Stimulated activated naive CD8-positive, alpha-beta T cell treated with anti-CD3 and anti-CD28 coated beads, Interleukin-15, Interleukin-2, amounts not matched to agents 100 U/mL and 50 U/mL, for 24 hours (primary cell): Measurements from ENCODE around the gene PRUNE2.
A peak's percentile ranks its signal among the peaks of the same experiment; 100 is the strongest.
"Not testable (repeated sequence)": the region's sequence is repeated elsewhere in the genome, so short reads cannot be mapped to it uniquely, and the experiment has no call there.

ENCODE experiments used
- ATAC-seq: fragments of 150-1000 bp; cut with Tn5 transposase; one replicate; pipeline ENCODE4 v1.10.0; 2021
- DNase-seq: peaks from one replicate; pipeline ENCODE4 v3.0.0; 2021

Gene PRUNE2

DNA sequence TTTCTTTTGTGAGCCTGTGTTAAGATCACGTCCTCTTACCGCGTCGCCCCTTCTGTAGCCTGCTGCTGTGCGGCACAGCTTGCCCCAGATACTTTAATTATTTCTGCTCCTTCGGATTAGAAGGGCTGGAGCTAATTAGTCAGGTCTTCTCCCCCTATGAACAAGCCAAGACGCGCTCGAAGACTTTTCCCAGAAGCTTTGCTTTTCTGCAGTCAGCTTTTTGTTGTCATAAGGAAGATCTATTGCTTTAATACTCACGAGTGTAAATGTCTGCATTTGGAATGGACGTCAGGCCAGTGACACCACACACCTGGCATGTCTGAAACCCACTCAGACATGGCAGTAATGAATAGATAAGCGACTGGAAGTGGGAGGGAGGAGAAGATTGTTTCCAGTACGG is 37.0 kb downstream of the PRUNE2 start:
- no peak for ATAC-seq
- DNase-seq: no peak

- DNase-seq (no peak), ATAC-seq (no peak)
Observed at GRCh38 chr9:76866689-76867088, 39.2 kb downstream of the PRUNE2 start.

DNA sequence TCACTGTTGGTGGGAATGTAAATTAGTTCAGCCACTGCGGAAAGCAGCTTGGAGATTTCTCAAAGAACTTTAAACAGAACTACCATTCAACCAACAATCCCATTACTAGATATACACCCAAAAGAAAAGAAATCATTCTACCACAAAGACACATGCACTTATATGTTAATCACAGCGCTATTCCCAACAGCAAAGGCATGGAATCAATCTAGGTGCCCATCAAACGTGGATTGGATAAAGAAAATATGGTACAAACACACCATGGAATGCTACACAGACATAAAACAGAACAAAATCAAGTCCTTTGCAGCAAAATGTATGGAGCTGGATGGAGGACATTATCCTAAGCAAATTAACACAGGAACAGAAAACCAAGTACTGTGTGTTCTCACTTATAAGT is 42.1 kb downstream of the PRUNE2 start:
- ATAC-seq: no peak
- no peak for DNase-seq

DNA sequence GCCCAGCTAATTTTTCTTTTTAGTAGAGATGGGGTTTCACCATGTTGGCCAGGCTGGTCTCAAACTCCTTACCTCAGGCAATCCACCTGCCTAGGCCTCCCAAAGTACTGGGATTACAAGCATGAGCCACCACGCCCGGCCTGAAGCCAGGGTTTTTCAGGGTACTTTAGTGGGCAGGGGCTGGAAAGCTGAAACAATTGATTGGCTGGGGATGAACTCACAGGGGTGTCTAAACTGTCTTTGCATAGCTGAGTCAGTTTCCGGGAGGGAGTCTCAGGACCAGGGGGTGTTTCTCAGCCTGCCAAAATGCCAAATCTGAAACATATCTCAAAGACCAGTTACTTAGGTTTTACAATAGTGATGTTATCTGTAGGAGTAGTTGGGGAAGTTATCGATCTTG is 46.1 kb downstream of the PRUNE2 start:
- DNase-seq: no peak
- no peak for ATAC-seq

DNA sequence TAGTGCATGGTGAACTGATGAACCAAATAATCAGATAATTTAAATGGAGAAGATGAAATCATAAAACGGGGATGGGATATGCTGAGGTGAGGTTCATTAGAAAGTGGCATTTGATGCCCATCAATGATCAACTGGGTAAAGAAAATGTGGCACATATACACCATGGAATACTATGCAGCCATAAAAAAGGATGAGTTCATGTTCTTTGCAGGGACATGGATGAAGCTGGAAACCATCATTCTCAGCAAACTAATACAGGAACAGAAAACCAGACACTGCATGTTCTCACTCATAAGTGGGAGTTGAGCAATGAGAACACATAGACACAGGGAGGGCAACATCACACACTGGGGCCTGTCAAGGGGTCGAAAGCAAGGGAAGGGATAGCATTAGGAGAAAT is 47.7 kb downstream of the PRUNE2 start:
- DNase-seq, ATAC-seq: not testable (repeated sequence)

DNA sequence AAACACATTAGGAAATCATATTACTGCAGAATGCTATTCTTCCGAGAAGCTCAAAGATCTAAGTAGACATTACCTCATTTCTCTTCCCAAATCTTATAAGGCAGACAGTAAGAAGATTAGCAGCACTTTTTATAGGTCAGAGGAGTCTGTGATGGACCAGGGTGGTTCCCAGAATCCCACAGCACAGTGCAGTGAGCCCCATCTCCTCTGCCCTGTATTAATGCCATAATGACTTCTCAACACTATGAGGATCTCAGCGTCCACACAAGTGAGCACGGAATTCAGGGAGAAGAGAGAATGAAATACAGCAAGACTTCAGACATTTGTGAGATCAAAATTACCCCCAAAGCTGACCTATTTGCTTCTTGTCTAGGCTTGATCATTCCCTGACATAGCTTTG is 49.9 kb downstream of the PRUNE2 start:
- DNase-seq (no peak), ATAC-seq (no peak)

DNA sequence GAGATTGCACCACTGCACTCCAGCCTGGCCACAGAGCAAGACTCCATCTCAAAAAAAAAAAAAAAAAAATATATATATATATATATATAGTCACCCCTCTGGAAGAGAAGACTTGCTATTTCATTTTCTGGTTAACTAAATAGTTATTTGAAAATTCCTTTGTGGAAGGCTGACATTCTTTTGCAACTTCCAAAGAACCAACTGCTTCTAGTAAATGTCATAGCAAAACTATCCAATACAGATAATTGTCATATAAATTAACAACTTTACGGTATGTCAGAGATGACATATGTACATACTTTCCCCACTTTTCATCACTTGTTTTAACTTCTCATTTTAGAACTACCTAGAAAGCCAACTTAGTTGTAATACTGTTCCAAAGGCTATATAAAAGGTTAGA is 50.9 kb downstream of the PRUNE2 start:
- DNase-seq (no peak), ATAC-seq (no peak)

DNA sequence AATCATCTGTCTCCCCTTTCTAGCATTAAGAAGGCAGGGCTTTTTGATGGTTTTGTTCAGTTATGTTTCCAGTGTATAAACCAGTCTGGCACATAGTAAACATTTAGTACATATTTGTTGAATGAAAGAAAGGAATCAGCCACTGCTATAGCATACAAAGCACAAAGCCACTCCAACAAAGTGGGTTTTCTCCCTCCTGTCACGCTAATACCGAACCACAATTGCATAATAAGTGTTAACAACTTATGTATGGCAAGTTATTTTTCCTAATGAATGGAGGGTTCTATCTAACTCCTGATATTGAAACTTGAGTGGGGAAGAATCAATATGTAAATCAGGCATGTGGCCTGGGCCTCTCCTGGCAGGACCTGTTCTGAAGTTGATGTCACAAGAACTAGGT is 53.9 kb downstream of the PRUNE2 start:
- no peak for ATAC-seq
- DNase-seq: no peak

DNA sequence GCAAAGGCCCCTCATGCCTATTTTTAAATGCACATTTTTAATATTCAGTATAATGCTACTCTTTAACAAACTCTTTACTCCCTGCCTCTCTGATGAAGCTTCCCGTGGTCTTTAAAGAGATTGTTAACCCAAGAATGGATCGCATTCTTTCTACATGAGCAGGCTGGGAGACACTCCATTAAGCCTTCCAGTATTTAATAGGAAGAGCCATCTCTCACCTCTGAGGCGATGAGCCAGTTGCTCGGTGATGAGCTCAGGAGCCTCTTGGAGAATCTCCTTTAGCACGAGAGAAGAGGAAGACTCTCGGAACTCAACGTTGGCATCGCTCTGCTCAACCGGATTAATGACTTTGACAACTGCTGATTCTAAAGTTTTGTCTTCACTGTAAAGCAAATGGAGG is 59.6 kb downstream of the PRUNE2 start:
- no peak for ATAC-seq
- DNase-seq: no peak

DNA sequence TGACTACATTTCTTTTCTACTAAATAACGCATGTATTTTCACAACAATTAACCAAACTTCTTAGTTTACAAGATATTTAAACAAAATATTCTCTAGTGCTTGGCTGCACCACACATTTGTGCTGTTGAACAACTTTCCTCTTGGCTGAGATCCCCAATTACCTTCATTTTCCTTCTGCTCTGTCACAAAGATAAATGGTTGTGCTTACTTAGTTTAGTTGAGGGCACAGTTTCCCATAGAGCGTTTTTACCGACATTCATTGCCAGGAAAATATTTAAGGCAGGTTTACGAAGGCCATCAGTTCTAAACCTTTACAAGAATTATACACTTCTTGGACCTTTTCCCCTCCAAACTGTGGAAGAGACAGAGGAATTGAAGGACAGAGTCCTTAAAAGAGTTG is 60.7 kb downstream of the PRUNE2 start:
- no peak for ATAC-seq

GRCh38 chr9:76835571-76836283 is 70.2 kb downstream of the PRUNE2 start:
- DNase-seq: no peak
- ATAC-seq: no peak

More for the DNA sequence above, 60.7 kb downstream of the PRUNE2 start:
- DNase-seq: no peak

GRCh38 chr9:76828447-76828846 is 77.5 kb downstream of the PRUNE2 start:
- DNase-seq (no peak), ATAC-seq (no peak)

DNA sequence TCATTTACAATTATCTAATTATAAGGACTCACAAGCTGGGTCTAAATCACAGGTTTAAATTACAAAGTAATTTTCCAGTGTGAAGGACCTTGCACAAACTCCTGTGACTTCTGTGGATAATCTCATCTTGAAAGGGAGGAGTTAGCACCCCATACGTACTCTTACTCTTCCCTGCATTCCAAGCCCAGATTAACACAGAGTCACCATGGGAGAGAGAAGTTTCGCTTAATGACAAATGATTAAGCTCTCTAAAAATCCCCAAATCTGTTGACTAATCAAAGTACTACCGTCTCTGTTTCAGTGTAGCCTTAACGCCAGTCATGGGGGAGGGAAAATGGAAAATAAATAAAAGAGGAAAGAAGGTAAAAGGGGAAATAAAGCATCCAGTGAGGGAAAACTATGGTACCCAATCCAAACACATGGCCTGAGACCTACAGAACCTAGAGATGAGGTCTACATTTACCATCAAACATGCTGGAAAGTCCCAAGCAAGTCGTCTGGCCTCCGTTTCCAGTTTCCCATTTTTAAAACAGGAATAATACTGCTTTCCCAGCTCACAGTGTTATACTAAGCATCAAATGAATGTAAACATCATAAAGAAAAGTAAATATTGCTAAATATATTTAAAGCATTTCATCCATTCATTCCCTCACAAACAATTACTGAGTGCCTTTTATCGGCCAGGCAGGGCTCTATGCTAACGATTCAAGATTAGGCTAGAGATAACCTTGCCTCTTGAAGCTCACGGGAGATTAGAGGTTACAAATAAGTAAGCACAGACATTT is 78.4 kb downstream of the PRUNE2 start:
- DNase-seq (no peak), ATAC-seq (no peak)

GRCh38 chr9:76820431-76820830 is 85.5 kb downstream of the PRUNE2 start:
- DNase-seq: no peak
- no peak for ATAC-seq

DNA sequence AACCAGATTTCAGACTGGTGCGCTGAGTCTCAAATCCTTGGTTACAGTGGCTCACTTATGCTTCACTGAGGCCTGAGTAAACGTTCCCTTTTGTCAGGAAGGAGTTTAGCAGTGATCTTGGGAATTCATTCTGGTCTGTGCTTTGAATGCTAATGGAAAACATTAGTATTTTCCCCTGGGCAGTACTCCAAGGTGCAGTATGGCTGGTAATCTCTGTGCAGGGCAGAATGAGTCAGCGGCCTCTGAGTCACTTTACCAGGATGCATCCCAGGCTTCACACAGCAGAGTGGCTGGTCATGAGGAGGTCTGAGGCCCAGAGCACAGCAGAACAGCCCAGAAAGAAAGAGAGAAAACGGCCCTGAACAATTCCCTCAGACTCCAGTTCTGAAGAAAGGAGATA is 87.6 kb downstream of the PRUNE2 start:
- no peak for DNase-seq
- no peak for ATAC-seq

DNA sequence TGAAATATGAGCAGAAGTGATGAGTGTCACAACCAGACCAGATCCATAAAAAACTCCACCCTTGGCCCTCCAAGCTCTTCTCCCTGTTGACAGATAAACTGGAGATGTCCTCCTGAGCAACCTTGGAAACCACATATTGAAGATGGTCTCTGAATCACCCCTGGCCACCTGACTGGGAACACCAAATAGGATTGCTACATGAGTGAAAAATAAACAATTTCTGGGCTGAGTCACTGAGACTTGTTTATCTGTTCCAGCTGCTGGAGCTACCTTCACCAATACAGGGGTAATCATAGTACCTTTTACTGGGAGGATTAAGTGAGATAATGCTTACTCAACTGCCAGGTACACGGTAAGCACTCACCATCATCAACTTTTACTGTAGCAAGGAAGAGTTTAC is 88.4 kb downstream of the PRUNE2 start:
- ATAC-seq (no peak), DNase-seq (no peak)

DNA sequence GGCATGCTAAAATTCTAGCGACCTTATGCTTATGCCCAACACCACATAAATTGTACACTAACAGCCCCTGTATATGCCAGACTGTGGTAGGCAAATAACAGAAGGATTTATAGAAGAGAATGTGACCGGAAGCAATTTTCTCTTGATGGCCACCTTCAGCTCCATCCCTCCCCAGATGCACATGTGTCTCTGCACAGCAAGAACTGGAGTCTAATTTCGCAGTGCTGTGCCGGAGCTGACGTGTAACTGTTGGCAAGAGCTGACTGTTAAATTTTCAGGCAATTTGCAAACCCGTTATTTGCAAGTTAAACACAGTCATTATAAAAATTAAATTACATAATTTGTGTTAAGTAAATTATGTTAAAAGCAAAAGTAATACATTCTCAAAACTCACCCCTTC is 93.3 kb downstream of the PRUNE2 start:
- DNase-seq (no peak), ATAC-seq (no peak)

DNA sequence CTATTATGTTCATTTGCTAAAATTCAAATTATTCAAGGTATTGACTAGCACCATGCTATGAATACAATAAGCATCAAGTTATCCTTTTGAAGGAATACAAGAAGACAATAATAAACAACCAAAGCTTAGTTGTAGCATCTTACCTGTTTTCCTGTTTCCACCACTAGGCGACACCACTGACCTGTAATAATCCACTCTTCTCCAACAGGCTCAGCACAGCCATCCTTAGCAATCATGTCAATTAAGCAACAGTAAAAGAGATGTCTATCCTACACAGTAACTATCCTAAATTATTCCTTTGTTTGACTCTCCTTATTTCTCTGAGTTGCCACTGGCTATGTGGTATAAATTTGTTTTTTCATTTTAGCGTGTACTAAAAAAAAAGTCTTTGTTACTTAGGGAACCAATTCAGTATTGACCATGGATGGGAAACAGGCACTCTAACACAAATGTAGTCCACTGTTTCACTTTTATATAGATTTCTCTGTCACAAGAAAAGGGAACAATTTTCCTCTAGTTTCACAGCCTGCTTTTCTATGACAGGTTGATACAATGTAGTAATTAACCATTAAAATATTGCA is 95.4 kb downstream of the PRUNE2 start:
- peak; percentile 21 for DNase-seq
- ATAC-seq: no peak

GRCh38 chr9:76808636-76809035 is 97.3 kb downstream of the PRUNE2 start:
- no peak for DNase-seq
- no peak for ATAC-seq

- ATAC-seq: no peak
- DNase-seq: no peak
Observed at GRCh38 chr9:76803762-76804161, 102.2 kb downstream of the PRUNE2 start.

DNA sequence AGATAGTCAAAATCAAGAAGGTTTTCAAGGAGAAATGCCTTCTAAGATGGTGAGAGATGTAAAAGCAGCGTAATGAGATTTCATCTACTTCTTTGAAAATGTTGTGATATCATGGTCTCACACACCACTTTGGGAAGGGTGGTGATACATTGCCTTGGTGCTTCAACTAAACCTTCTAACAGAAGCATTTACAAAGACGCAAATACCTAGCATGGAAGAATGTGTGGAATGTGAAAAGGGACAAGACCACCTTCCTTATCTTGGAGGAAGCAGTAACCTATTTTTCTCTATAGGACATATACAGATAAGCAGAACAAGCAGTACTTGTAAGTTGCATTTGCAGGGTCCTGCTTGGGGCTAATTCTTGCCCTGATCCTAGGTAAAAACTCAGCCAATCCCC is 102.8 kb downstream of the PRUNE2 start:
- no peak for ATAC-seq
- no peak for DNase-seq

- no peak for ATAC-seq
- DNase-seq: no peak
Observed at GRCh38 chr9:76800901-76801300, 105.0 kb downstream of the PRUNE2 start.

- no peak for DNase-seq
- no peak for ATAC-seq
Observed at GRCh38 chr9:76799473-76799872, 106.4 kb downstream of the PRUNE2 start.

GRCh38 chr9:76798527-76798926 is 107.4 kb downstream of the PRUNE2 start:
- DNase-seq: no peak
- no peak for ATAC-seq
